ENCODE measurements around the gene TLR9.

- TF ChIP-seq CTCF (IDR thresholded peaks at IDR 0.05; ENCODE audit: borderline replicate concordance, extremely low read depth, low read length, poor library complexity, severe bottlenecking) = no peak
- no peak for TF ChIP-seq EZH2 (IDR thresholded peaks at IDR 0.05; ENCODE audit: borderline replicate concordance, low read depth, low read length, severe bottlenecking)
These were observed 8.6 kb downstream of the TLR9 start for GRCh38 chr3:52216585-52217408.

All from DND-41 (cell line).